ENCODE data around the gene VIPR2.

DNA sequence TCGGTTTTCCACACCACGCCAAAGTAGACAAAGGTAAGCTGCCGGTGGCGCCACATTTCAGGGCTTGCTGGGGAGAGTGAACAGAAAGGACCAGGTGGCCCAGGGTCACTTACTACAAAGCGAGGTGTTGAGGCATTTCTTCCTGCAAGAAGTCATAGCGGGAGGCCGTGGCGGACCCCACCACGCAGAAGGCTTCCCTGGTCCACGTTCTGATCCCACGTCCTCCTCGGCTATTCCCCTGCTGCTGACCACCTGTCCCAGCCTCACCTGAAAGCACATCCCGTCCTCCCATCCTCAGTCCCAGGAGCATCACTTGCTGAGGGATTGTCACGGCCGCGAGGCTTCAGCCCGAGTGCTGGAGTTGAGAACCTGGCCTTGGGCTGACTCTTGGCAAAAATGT, 149.2 kb downstream of the VIPR2 start:
- TF ChIP-seq, protein P1, sequence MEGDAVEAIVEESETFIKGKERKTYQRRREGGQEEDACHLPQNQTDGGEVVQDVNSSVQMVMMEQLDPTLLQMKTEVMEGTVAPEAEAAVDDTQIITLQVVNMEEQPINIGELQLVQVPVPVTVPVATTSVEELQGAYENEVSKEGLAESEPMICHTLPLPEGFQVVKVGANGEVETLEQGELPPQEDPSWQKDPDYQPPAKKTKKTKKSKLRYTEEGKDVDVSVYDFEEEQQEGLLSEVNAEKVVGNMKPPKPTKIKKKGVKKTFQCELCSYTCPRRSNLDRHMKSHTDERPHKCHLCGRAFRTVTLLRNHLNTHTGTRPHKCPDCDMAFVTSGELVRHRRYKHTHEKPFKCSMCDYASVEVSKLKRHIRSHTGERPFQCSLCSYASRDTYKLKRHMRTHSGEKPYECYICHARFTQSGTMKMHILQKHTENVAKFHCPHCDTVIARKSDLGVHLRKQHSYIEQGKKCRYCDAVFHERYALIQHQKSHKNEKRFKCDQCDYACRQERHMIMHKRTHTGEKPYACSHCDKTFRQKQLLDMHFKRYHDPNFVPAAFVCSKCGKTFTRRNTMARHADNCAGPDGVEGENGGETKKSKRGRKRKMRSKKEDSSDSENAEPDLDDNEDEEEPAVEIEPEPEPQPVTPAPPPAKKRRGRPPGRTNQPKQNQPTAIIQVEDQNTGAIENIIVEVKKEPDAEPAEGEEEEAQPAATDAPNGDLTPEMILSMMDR (IDR thresholded peaks at IDR 0.05; ENCODE audit: low read depth, low read length, poor library complexity, severe bottlenecking) = no peak
- no peak for TF ChIP-seq EZH2phosphoT487 (IDR thresholded peaks at IDR 0.05; ENCODE audit: borderline replicate concordance, low read length)
